Neural progenitor cell (in vitro differentiated cells): ENCODE measurements around the gene ZNF681.
"Not testable (repeated sequence)": the region's sequence is repeated elsewhere in the genome, so short reads cannot be mapped to it uniquely, and the experiment has no call there.

Experiments used
- CTCF ChIP-seq: fragments of 200-600 bp; sonication (generic); IDR thresholded peaks from 2 replicates; pipeline ENCODE4 v1.5.1; 2017; ENCODE audit warnings: antibody characterized with exemption, mild to moderate bottlenecking
- EZH2 ChIP-seq: fragments of 200-600 bp; sonication (generic); IDR thresholded peaks from 2 replicates; pipeline ENCODE4 v1.6.1; 2017; ENCODE audit warnings: antibody characterized with exemption, mild to moderate bottlenecking, moderate library complexity

GRCh38 chr19:23760326-23760725, 1.6 kb upstream of the ZNF681 start:
- not testable (repeated sequence) for TF ChIP-seq EZH2, CTCF
